Neural cell (in vitro differentiated cells): ENCODE results near the gene PRM2. TPM values are rescaled to one million over a fixed set of nuclear protein-coding genes. Genes with fewer than 3 reads are reported as not detected.

Source experiments
- H2AFZ ChIP-seq: fragments of 200-600, 300-800 bp; sonication (generic), shearing (Covaris generic); 2 replicates; pipeline ENCODE4 v1.6.0; 2014; ENCODE audit warnings: low read depth, mild to moderate bottlenecking, antibody characterized with exemption, low read length, moderate library complexity
- H3F3A ChIP-seq: fragments of 200-600 bp; shearing (Covaris generic); 2 replicates; pipeline ENCODE4 v1.6.1; 2016; ENCODE audit warnings: mild to moderate bottlenecking, moderate library complexity, mixed read lengths, antibody characterized with exemption, low read length; ENCODE audit not compliant: insufficient read depth, poor library complexity, severe bottlenecking
- H3K27ac ChIP-seq: fragments of 200-600, 300-800 bp; sonication (generic), shearing (Covaris generic); 2 replicates; pipeline ENCODE4 v1.5.1; 2014; ENCODE audit warnings: mild to moderate bottlenecking, low read length, moderate library complexity
- H3K27me3 ChIP-seq: fragments of 300-800, 200-600 bp; sonication (generic), shearing (Covaris generic); 2 replicates; pipeline ENCODE4 v1.6.0; 2014; ENCODE audit warnings: mild to moderate bottlenecking, low read depth, low read length, moderate library complexity; ENCODE audit not compliant: insufficient read depth
- H3K36me3 ChIP-seq: fragments of 300-800, 200-600 bp; sonication (generic), shearing (Covaris generic); 2 replicates; pipeline ENCODE4 v1.5.1; 2014; ENCODE audit warnings: mild to moderate bottlenecking, antibody characterized with exemption, low read length, moderate library complexity; ENCODE audit not compliant: insufficient read depth
- H3K4me2 ChIP-seq: fragments of 300-800, 200-600 bp; sonication (generic), shearing (Covaris generic); 2 replicates; pipeline ENCODE4 v1.6.0; 2014; ENCODE audit warnings: mild to moderate bottlenecking, low read length
- H3K4me3 ChIP-seq: fragments of 300-800, 200-600 bp; sonication (generic), shearing (Covaris generic); 2 replicates; pipeline ENCODE4 v1.5.1; 2014; ENCODE audit warnings: mild to moderate bottlenecking, low read length, moderate library complexity
- H3K79me2 ChIP-seq: fragments of 200-600 bp; shearing (Covaris generic); replicated peaks from 2 replicates; pipeline ENCODE4 v1.6.0; 2014; ENCODE audit warnings: mild to moderate bottlenecking, low read length, moderate library complexity; ENCODE audit not compliant: insufficient read depth
- H3K9ac ChIP-seq: fragments of 300-800, 200-600 bp; sonication (generic), shearing (Covaris generic); 2 replicates; pipeline ENCODE4 v1.6.1; 2016; ENCODE audit warnings: mild to moderate bottlenecking, low read length, mixed read lengths
- H3K9me2 ChIP-seq: fragments of 200-600 bp; shearing (Covaris generic); 2 replicates; pipeline ENCODE4 v1.6.1; 2016; ENCODE audit warnings: mild to moderate bottlenecking, low read length, mixed read lengths; ENCODE audit not compliant: insufficient read depth
- H3K9me3 ChIP-seq: fragments of 200-600, 300-800 bp; sonication (generic), shearing (Covaris generic); 2 replicates; pipeline ENCODE4 v1.6.1; 2016; ENCODE audit warnings: mild to moderate bottlenecking, mixed run types, low read length, moderate library complexity, mixed read lengths
- H4K20me1 ChIP-seq: fragments of 200-600 bp; shearing (Covaris generic); 2 replicates; pipeline ENCODE4 v1.6.1; 2016; ENCODE audit warnings: mild to moderate bottlenecking, mixed run types; ENCODE audit not compliant: insufficient read depth
- CTCF ChIP-seq: fragments of 450-650 bp; IDR thresholded peaks from 2 replicates; pipeline ENCODE4 v1.5.1; 2014; ENCODE audit warnings: antibody characterized with exemption, mild to moderate bottlenecking, moderate library complexity; ENCODE audit not compliant: poor library complexity, severe bottlenecking
- EP300 ChIP-seq: fragments of 450-650 bp; conservative IDR thresholded peaks from 2 replicates; pipeline ENCODE4 v1.6.1; 2014; ENCODE audit warnings: antibody characterized with exemption, mild to moderate bottlenecking, moderate library complexity; ENCODE audit not compliant: poor library complexity, severe bottlenecking
- EZH2 ChIP-seq: fragments of 200-600, 300-800 bp; shearing (Covaris generic), sonication (generic); IDR thresholded peaks from 2 replicates; pipeline ENCODE4 v1.6.1; 2014; ENCODE audit warnings: antibody characterized with exemption, low read length, borderline replicate concordance, mild to moderate bottlenecking; ENCODE audit not compliant: insufficient read depth, poor library complexity, severe bottlenecking
- MXI1 ChIP-seq: fragments of 450-650 bp; conservative IDR thresholded peaks from 2 replicates; pipeline ENCODE4 v1.6.1; 2014; ENCODE audit warnings: antibody characterized with exemption, mild to moderate bottlenecking; ENCODE audit not compliant: poor library complexity, severe bottlenecking
- POLR2AphosphoS5 ChIP-seq: IDR thresholded peaks from 2 replicates; pipeline ENCODE4 v1.6.1; 2012
- RAD21 ChIP-seq: fragments of 450-650 bp; conservative IDR thresholded peaks from 2 replicates; pipeline ENCODE4 v1.6.1; 2014; ENCODE audit warnings: antibody characterized with exemption, mild to moderate bottlenecking, moderate library complexity
- REST ChIP-seq: IDR thresholded peaks from 2 replicates; pipeline ENCODE4 v1.6.1; 2012; ENCODE audit warnings: borderline replicate concordance
- SMC3 ChIP-seq: fragments of 450-650 bp; conservative IDR thresholded peaks from 2 replicates; pipeline ENCODE4 v1.6.1; 2014; ENCODE audit warnings: antibody characterized with exemption, mild to moderate bottlenecking, moderate library complexity; ENCODE audit not compliant: poor library complexity
- TAF1 ChIP-seq: IDR thresholded peaks from 2 replicates; pipeline ENCODE4 v1.6.1; 2012; ENCODE audit warnings: low read depth
- polyA plus RNA-seq: library from polyadenylated mRNA; depleted of rRNA; stranded (reverse); fragments of >200 nt; gene quantifications from 2 replicates; pipeline ENCODE4 v1.2.3, GENCODE V29; 2014

Gene PRM2
- polyA plus RNA-seq, 1 donor from 2014 or later = not detected

- H3K4me2 ChIP-seq = no peak overlapping the region
- H3K9me2 ChIP-seq = no peaks in the 10 kb centered on the region
- H3K36me3 ChIP-seq = no peaks in the 10 kb centered on the region
- no peak overlapping the region for H3K27ac ChIP-seq
- H4K20me1 ChIP-seq = no peaks in the 10 kb centered on the region
- no peak overlapping the region for H2AFZ ChIP-seq
- H3K9ac ChIP-seq = no peak overlapping the region
- H3K27me3 ChIP-seq = no peaks in the 10 kb centered on the region
- no peaks in the 10 kb centered on the region for H3K79me2 ChIP-seq
- no peaks in the 10 kb centered on the region for H3F3A ChIP-seq
- no peak overlapping the region for H3K4me3 ChIP-seq
- no peaks in the 10 kb centered on the region for H3K9me3 ChIP-seq
- TF ChIP-seq POLR2AphosphoS5 (no peak), EP300 (no peak), CTCF (no peak), TAF1 (no peak), RAD21 (no peak), REST (no peak), MXI1 (no peak), EZH2 (no peak)
Observed at GRCh38 chr16:11241480-11242204, 34.6 kb downstream of the PRM2 start.

GRCh38 chr16:11240636-11241473 lies 35.4 kb downstream of the PRM2 start:
- Histone ChIP-seq H3K9me3 (no peaks in the 10 kb centered on the region), H3K36me3 (no peaks in the 10 kb centered on the region), H3K4me2 (no peak overlapping the region), H3F3A (no peaks in the 10 kb centered on the region), H3K27me3 (no peaks in the 10 kb centered on the region), H2AFZ (no peak overlapping the region), H3K79me2 (no peaks in the 10 kb centered on the region), H3K4me3 (no peak overlapping the region), H3K27ac (no peak overlapping the region), H4K20me1 (no peaks in the 10 kb centered on the region), H3K9me2 (no peaks in the 10 kb centered on the region), H3K9ac (no peak overlapping the region)
- TF ChIP-seq TAF1 (no peak), REST (no peak), CTCF (no peak), RAD21 (no peak), MXI1 (no peak), SMC3 (no peak), POLR2AphosphoS5 (no peak), EP300 (no peak), EZH2 (no peak)
